ENCODE results near the gene GALNT8.

GRCh38 chr12:4717806-4718205 lies 2.4 kb upstream of the GALNT8 start:
- TF ChIP-seq POLR2A (IDR thresholded peaks at IDR 0.05) (no peak), CTCF (IDR thresholded peaks at IDR 0.05) (no peak)

Measured in uterus (tissue), 2 donors.